NCI-H1694 treated with DMSO at 0.1 percent for 48 hours (cell line): Measurements from ENCODE around the gene TRAPPC3.

Source experiments
- DNase-seq: peaks from one replicate; lab custom pipeline; 2025; lab: John Stamatoyannopoulos, UW

The TRAPPC3 gene

GRCh38 chr1:36151134-36151844 lies 2.0 kb upstream of the TRAPPC3 start:
- no peak for DNase-seq

GRCh38 chr1:36150296-36151133 lies 1.2 kb upstream of the TRAPPC3 start:
- DNase-seq, result peak; percentile 77

GRCh38 chr1:36149973-36150295 lies 648 bp upstream of the TRAPPC3 start:
- DNase-seq, result no peak

DNA sequence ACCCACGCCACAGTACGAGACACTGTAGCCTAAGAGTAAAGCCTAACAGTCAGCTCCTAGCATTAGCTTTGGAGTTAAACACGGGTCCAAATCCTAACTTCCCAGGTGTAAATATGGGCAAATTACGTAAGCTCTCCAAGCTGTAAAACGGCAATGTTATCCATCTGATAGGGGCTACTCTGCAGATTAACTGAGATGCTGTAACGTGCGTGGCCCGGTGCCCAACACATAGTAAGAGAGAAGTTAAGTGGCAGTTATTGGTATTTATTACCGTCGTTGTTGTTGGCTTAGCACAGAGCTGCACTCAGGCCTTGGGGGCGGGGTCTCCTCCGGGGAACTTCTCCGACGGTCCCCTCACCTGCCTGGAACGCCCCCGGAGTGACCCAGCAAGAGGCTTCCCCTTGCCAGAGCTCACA lies 457 bp downstream of the TRAPPC3 start:
- no peak for DNase-seq

- DNase-seq, result no peak
These were observed 4.9 kb downstream of the TRAPPC3 start for GRCh38 chr1:36144413-36144812.

GRCh38 chr1:36143424-36143823 lies 5.9 kb downstream of the TRAPPC3 start:
- DNase-seq, result no peak

DNA sequence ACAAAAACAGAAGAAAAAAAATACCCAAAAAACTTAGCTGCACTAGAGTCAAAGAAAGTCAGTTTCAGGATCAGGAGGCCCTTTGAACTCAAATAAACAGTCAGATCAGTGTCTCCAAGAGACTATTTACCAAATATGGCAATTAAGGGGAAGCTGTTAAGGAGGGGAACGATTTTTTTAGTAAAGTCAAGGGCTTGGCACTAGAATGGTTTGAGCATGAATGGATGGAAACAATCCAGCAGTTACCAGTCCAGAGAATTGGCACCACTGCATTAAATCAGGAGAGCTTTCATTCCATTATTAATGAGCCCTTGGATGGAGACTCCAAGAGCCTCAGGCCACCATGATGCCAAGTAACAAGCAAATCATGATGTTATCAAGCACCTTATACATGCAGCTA lies 7.2 kb downstream of the TRAPPC3 start:
- peak; percentile 13 for DNase-seq

- DNase-seq, result no peak
These were observed 9.8 kb downstream of the TRAPPC3 start for GRCh38 chr1:36139521-36139920.

- peak; percentile 86 for DNase-seq
These were observed 11.5 kb downstream of the TRAPPC3 start for GRCh38 chr1:36137776-36138175.

DNA sequence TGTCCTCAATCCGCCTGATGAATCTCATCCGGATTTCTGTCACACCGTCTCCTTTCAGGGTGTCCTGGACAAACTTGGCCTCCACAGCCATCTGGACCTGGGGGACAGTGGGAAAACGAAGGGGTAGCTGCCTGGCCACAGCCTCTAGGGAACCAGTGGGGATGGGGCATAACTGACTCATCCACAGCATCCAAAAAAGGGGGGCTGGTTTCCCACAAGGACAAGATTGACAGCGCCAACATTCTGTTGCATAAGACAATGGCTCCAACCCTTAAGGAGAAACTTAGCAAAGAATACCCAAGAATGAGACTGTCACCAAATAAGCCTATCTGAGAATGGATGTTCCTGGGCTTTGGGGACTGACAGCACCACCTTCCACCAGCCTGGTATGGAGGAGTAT lies 12.1 kb downstream of the TRAPPC3 start:
- DNase-seq, result no peak

GRCh38 chr1:36136535-36136934 lies 12.8 kb downstream of the TRAPPC3 start:
- DNase-seq, result peak; percentile 17

- no peak for DNase-seq
These were observed 13.5 kb downstream of the TRAPPC3 start for GRCh38 chr1:36135796-36136195.

- no peak for DNase-seq
These were observed 14.0 kb downstream of the TRAPPC3 start for GRCh38 chr1:36135330-36135667.

DNA sequence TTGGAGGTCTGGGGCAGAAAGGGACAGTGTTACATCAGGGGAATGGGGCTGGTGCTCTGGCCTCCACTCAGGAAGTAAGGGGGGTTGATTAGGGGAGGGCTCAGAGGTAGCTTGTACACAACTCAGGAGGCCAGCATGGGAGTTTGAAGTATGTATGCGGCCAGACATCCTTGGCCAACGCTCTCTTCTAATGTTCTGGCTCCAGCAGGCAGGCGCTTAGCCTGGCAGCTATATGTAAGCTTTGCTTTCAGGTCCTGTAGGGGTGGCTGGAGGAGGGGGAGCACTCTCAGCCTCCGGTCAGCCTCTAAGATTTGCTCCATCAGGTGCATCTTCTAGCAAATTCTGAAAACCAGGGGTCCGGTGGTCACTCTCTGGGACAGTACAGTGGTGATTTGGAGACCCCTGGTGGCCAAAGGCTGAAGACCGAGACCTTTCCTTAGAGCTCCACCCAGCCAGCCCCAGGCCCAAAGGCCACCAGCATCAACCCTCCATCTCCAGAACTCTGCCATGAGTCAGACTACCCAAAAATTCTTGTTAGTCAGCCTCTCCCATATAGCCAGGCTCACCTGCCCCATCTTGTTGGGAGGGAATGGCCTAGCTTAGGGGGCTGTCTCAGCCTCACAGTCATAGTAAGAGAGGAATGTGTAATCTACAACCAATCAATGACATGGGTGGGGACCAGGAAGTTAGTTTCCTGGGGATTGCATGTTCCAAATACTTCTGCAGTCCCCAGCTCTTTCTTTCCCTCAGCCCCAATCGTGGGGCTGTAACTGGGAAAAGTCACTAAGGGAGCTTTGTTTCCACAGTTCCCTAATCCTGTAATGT lies 14.6 kb downstream of the TRAPPC3 start:
- DNase-seq, result no peak

- DNase-seq, result no peak
These were observed 15.3 kb downstream of the TRAPPC3 start for GRCh38 chr1:36134031-36134430.

GRCh38 chr1:36133484-36133883 lies 15.8 kb downstream of the TRAPPC3 start:
- DNase-seq, result peak; percentile 3

DNA sequence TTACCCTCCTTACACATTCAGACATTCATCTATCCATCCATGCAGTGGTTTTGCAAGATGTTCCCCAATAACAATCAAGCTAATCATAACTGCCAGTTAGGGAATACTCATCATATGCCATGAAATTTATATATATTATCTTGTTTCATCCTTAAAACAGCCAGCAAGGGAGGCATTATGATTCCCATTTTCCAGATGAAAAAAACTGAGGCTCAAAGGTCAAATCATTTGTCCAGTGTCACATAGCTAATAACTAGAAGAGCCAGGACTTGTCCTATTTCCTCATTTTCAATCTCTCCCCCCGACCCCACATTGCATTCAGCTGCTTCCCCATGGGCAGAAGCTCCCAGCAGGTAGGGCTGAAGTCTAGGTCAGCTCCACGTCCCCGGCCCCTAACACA lies 17.3 kb downstream of the TRAPPC3 start:
- DNase-seq, result no peak

- no peak for DNase-seq
These were observed 20.4 kb downstream of the TRAPPC3 start for GRCh38 chr1:36128905-36129206.

- DNase-seq, result no peak
These were observed 21.0 kb downstream of the TRAPPC3 start for GRCh38 chr1:36128126-36128904.

- DNase-seq, result no peak
These were observed 22.3 kb downstream of the TRAPPC3 start for GRCh38 chr1:36126797-36127500.

- no peak for DNase-seq
These were observed 23.1 kb downstream of the TRAPPC3 start for GRCh38 chr1:36126005-36126716.
